GM10248 (cell line): Measurements from ENCODE around the gene TMBIM6.
A peak's percentile ranks its signal among the peaks of the same experiment; 100 is the strongest.

Experiments
- CTCF ChIA-PET: fragments of 300-600 bp; sonication (Branson Sonifier 250); formaldehyde crosslinking; extraction: SDS; loops from one replicate; lab custom pipeline; 2021; ENCODE audit warnings: antibody characterized with exemption; lab: Yijun Ruan, JAX
- POLR2A ChIA-PET: fragments of 350-650 bp; sonication (Branson Sonifier 250); formaldehyde crosslinking; extraction: SDS; loops from one replicate; lab custom pipeline; 2020; ENCODE audit warnings: antibody characterized with exemption; lab: Yijun Ruan, JAX
- DNase-seq: peaks from one replicate; pipeline ENCODE4 v3.0.0; 2012; ENCODE audit errors: extremely low spot score
- TF ChIP-seq, protein P1 (sequence below): IDR thresholded peaks from 2 replicates; pipeline ENCODE4 v1.5.1; 2012; ENCODE audit warnings: mild to moderate bottlenecking, low read depth; ENCODE audit errors: extremely low read depth, missing control alignments, control extremely low read depth

The TMBIM6 gene, protein sequence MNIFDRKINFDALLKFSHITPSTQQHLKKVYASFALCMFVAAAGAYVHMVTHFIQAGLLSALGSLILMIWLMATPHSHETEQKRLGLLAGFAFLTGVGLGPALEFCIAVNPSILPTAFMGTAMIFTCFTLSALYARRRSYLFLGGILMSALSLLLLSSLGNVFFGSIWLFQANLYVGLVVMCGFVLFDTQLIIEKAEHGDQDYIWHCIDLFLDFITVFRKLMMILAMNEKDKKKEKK

DNA sequence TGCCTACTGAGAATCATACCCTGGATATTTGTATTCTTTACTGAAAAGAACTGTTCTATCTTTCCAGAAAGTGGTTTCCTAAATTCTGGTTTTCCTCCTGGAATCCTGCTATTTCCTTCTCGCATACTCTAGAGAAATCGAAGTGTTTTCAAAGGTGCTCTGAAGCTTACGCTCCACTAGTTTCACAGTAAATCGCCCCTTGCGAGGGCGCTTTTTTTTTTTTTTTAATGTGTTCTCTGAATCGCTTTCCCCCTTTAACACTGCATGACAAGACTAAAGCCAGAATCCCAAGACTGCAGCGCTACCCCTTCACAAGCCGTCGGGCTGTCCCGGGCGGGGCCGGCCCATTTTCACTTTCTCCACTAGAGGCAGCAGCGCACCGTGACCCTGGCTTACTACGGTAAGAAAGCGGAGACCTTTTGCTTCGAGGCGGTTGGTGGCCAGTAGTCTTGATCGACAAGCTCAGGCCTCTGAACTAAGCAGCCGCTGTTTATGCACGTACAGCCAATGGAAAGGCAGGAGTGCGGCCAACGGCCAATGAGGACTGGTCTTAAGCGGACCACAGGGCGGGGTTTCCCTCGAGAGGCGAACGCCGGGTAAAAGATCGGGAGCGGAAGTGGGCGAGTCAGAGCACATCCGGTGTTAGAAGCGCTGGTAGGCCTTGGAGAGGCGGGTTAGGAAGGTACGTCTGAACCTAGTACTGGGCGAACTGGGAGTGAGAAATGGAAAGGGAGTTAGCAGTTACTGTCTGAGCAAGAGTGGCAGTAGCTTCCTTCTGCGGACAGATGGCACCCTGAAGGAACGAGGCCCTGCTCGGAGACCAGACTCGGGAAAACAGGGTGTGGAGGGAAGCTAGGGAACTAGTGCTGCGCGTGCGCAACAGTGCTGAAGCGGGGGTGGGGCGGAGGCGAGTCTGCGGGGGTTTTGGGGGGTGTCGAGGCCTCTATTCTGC lies at the start of gene TMBIM6:
TSS of gene TMBIM6 (plus strand) at position 628 of the 952 bp plus-strand sequence. CDS start 10,937 bp downstream, outside the sequence.
- ChIA-PET CTCF (interaction anchor here (0.5 to 3.3 kb wide), 60 partner anchors 8 to 399 kb away, joined by 3 to 48 read pairs (median 6); partner anchors contain the start of genes BCDIN3D, FMNL3 and PRPF40B), POLR2A (interaction anchor here (0.5 to 1.8 kb wide), 27 partner anchors 13 to 633 kb away, joined by 3 to 11 read pairs (median 4); partner anchors contain the start of genes NCKAP5L and TROAP)
- DNase-seq = peak; percentile 95
- TF ChIP-seq, protein P1, sequence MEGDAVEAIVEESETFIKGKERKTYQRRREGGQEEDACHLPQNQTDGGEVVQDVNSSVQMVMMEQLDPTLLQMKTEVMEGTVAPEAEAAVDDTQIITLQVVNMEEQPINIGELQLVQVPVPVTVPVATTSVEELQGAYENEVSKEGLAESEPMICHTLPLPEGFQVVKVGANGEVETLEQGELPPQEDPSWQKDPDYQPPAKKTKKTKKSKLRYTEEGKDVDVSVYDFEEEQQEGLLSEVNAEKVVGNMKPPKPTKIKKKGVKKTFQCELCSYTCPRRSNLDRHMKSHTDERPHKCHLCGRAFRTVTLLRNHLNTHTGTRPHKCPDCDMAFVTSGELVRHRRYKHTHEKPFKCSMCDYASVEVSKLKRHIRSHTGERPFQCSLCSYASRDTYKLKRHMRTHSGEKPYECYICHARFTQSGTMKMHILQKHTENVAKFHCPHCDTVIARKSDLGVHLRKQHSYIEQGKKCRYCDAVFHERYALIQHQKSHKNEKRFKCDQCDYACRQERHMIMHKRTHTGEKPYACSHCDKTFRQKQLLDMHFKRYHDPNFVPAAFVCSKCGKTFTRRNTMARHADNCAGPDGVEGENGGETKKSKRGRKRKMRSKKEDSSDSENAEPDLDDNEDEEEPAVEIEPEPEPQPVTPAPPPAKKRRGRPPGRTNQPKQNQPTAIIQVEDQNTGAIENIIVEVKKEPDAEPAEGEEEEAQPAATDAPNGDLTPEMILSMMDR = peak; percentile 95

DNA sequence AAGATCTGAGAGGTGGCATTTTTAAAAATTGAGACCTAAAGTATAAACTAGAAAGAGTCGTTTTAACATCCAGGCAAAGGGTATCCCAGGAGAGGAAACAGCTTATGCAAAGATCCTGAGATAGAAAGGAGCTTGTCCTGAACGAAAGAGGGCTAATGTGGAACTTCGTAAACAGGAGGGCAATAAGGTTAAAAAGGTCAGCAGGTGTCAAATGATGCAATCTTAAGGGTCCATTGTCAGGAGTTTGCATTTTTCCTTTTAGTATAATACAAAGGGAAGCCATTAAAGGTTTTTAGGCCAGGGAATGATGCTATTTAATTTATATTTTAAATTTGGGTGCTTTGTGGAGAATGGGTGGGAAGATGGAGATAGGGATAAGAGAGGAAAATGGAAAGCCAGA lies 48.5 kb upstream of the TMBIM6 start:
- TF ChIP-seq, protein P1 = no peak
- ChIA-PET POLR2A (no interaction called here), CTCF (interaction anchor here (1.4 to 10.7 kb wide), 8 partner anchors 10 to 55 kb away, joined by 4 to 93 read pairs (median 6); partner anchors contain the start of gene TMBIM6)

DNA sequence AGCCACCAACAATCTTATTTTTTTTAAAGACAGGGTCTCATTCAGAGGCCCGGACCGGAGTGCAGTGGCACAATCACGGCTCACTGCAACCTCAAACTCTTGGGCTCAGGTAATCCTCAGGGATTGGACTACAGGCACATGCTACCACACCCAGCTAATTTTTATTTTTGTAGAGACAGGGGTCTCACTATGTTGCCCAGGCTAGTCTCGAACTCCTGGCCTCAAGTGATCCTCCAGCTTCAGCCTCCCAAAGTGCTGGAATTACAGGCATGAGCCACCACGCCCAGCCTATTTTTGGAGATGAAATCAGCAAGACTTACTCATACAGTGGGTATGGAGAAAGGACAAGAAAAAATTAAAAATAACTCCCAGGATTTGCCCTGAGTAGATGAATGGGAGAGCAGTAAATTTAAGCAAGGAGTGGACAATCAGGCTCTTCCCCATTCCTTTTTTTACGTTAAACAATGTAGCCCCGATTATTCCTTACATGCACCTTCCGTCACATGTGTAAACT lies 47.4 kb upstream of the TMBIM6 start:
- ChIA-PET POLR2A (no interaction called here), CTCF (interaction anchor here (0.9 to 1.4 kb wide), 2 partner anchors 9 kb away, joined by 3 to 4 read pairs; no protein-coding TSS in a partner anchor)
- DNase-seq = no peak
- TF ChIP-seq, protein P1 = no peak

More for the DNA sequence above, 48.5 kb upstream of the TMBIM6 start:
- DNase-seq = no peak

DNA sequence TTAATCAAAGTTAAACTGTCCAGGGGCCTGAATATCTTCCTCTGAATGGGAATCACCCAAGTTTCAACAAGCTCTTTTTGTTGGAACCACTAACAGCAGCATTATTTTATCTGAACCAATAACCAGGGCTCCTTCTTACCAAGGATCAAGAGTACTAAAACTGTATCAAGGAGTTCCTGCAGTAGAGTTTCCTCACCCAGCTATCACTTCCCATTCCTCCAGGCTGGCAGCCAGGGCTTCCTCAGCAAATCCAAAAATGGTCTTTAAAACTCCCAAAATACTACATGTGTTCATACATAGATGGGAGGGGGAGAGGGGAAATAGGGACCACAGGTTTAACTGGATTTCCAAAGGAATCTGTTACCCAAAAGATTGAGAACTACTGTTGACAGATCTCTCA lies 44.6 kb upstream of the TMBIM6 start:
- POLR2A ChIA-PET = interaction anchor here (0.7 kb wide), 1 partner anchor 642 kb away, joined by 3 read pairs; no protein-coding TSS in a partner anchor
- TF ChIP-seq, protein P1 = no peak
- no peak for DNase-seq
- CTCF ChIA-PET = interaction anchor here (0.8 to 2.0 kb wide), 10 partner anchors 8 to 66 kb away, joined by 3 to 8 read pairs (median 5); no protein-coding TSS in a partner anchor

DNA sequence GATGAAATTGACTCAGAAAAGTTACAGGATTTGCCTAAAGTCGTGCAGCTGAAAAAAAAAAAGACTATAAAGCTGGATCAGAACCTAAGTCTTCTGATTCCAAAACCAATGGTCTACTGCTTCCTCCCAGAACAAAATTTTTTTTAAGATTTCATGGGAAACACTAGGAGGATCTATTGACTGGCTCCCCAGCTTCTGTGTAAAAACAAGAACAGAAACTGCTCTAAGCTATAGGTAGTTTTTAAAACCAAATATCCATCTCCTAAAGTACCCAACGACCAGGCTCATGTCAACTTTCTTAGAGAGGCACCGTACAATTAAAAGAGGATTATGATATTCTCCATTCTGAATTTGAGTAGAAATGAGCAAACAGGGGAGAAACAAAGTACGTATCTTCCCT lies 43.5 kb upstream of the TMBIM6 start:
- TF ChIP-seq, protein P1 = no peak
- DNase-seq = no peak
- POLR2A ChIA-PET = interaction anchor here (0.6 to 0.9 kb wide), 2 partner anchors 8 to 50 kb away, joined by 3 to 6 read pairs; no protein-coding TSS in a partner anchor
- CTCF ChIA-PET = interaction anchor here (0.8 to 2.0 kb wide), 11 partner anchors 8 to 62 kb away, joined by 3 to 8 read pairs (median 4); no protein-coding TSS in a partner anchor
